ENCODE measurements around the gene CCDC178. TPM values are rescaled to one million over a fixed set of nuclear protein-coding genes. Genes with fewer than 3 reads are reported as not detected.
A peak's percentile ranks its signal among the peaks of the same experiment; 100 is the strongest.

Gene CCDC178
- total RNA-seq, 1 donor from 2014 or later: not detected

- Mint-ChIP-seq H3K36me3 (ENCODE audit: low read depth) (no peaks in the 10 kb centered on the region), H3K27ac (ENCODE audit: unreplicated experiment) (no peak overlapping the region), H3K27me3 (ENCODE audit: low read depth) (no peaks in the 10 kb centered on the region), H3K4me1 (ENCODE audit: low read depth) (no peaks in the 10 kb centered on the region), H3K4me3 (ENCODE audit: unreplicated experiment) (no peak overlapping the region), H3K9me3 (ENCODE audit: low read depth) (no peaks in the 10 kb centered on the region)
- no peak for DNase-seq (ENCODE audit: low spot score)
- no peak for TF ChIP-seq CTCF (IDR thresholded peaks at IDR 0.05)
These were observed 350.1 kb downstream of the CCDC178 start for GRCh38 chr18:33090461-33090860.

- Mint-ChIP-seq H3K27ac (ENCODE audit: unreplicated experiment) (no peak overlapping the region), H3K4me1 (ENCODE audit: low read depth) (no peaks in the 10 kb centered on the region)
These were observed 363.9 kb downstream of the CCDC178 start for GRCh38 chr18:33076601-33077000.

GRCh38 chr18:33074125-33074524 is 366.4 kb downstream of the CCDC178 start:
- TF ChIP-seq CTCF (IDR thresholded peaks at IDR 0.05): no peak
- Mint-ChIP-seq H3K36me3 (ENCODE audit: low read depth) (no peaks in the 10 kb centered on the region), H3K9me3 (ENCODE audit: low read depth) (peaks cover 19% of the 10 kb centered on the region), H3K4me3 (ENCODE audit: unreplicated experiment) (no peak overlapping the region), H3K4me1 (ENCODE audit: low read depth) (no peaks in the 10 kb centered on the region), H3K27ac (ENCODE audit: unreplicated experiment) (no peak overlapping the region), H3K27me3 (ENCODE audit: low read depth) (peaks cover 2% of the 10 kb centered on the region)
- DNase-seq (ENCODE audit: low spot score): no peak

More at GRCh38 chr18:33076601-33077000, 363.9 kb downstream of the CCDC178 start:
- H3K9me3 Mint-ChIP-seq (ENCODE audit: low read depth): peaks cover 21% of the 10 kb centered on the region
- H3K36me3 Mint-ChIP-seq (ENCODE audit: low read depth): no peaks in the 10 kb centered on the region
- peaks cover 1% of the 10 kb centered on the region for H3K27me3 Mint-ChIP-seq (ENCODE audit: low read depth)
- H3K4me3 Mint-ChIP-seq (ENCODE audit: unreplicated experiment): no peak overlapping the region
- TF ChIP-seq CTCF (IDR thresholded peaks at IDR 0.05): no peak
- no peak for DNase-seq (ENCODE audit: low spot score)

GRCh38 chr18:33062834-33063364 is 377.6 kb downstream of the CCDC178 start:
- H3K27me3 Mint-ChIP-seq (ENCODE audit: low read depth): no peaks in the 10 kb centered on the region
- TF ChIP-seq CTCF (IDR thresholded peaks at IDR 0.05): no peak
- H3K9me3 Mint-ChIP-seq (ENCODE audit: low read depth): peaks cover 11% of the 10 kb centered on the region
- no peak overlapping the region for H3K4me3 Mint-ChIP-seq (ENCODE audit: unreplicated experiment)
- no peaks in the 10 kb centered on the region for H3K4me1 Mint-ChIP-seq (ENCODE audit: low read depth)
- DNase-seq (ENCODE audit: low spot score): peak; percentile 48
- H3K36me3 Mint-ChIP-seq (ENCODE audit: low read depth): peaks cover 2% of the 10 kb centered on the region
- no peak overlapping the region for H3K27ac Mint-ChIP-seq (ENCODE audit: unreplicated experiment)

GRCh38 chr18:33052886-33053285 is 387.6 kb downstream of the CCDC178 start:
- no peak for DNase-seq (ENCODE audit: low spot score)
- TF ChIP-seq CTCF (IDR thresholded peaks at IDR 0.05): no peak

More at GRCh38 chr18:33052886-33053285, 387.6 kb downstream of the CCDC178 start:
- no peaks in the 10 kb centered on the region for H3K4me1 Mint-ChIP-seq (ENCODE audit: low read depth)
- H3K27me3 Mint-ChIP-seq (ENCODE audit: low read depth): no peaks in the 10 kb centered on the region
- H3K27ac Mint-ChIP-seq (ENCODE audit: unreplicated experiment): no peak overlapping the region
- H3K36me3 Mint-ChIP-seq (ENCODE audit: low read depth): no peaks in the 10 kb centered on the region
- no peak overlapping the region for H3K4me3 Mint-ChIP-seq (ENCODE audit: unreplicated experiment)
- no peaks in the 10 kb centered on the region for H3K9me3 Mint-ChIP-seq (ENCODE audit: low read depth)
